Neural crest cell (in vitro differentiated cells): ENCODE results near the gene SLC2A6. TPM values are rescaled to one million over a fixed set of nuclear protein-coding genes. Genes with fewer than 3 reads are reported as not detected.
A peak's percentile ranks its signal among the peaks of the same experiment; 100 is the strongest.

Experiments used
- DNase-seq: peaks from one replicate; pipeline ENCODE4 v3.0.0; 2021; ENCODE audit warnings: low read depth, mixed read lengths, low spot score
- H3K27ac Mint-ChIP-seq: one replicate; pipeline ENCODE4 v1.8.0; 2021; ENCODE audit warnings: mild to moderate bottlenecking, mixed read lengths; ENCODE audit not compliant: unreplicated experiment
- H3K27me3 Mint-ChIP-seq: 2 replicates; pipeline ENCODE4 v1.8.0; 2021; ENCODE audit warnings: low read depth, mild to moderate bottlenecking, mixed read lengths
- H3K36me3 Mint-ChIP-seq: 2 replicates; pipeline ENCODE4 v1.8.0; 2021; ENCODE audit warnings: low read depth, mild to moderate bottlenecking, mixed read lengths
- H3K4me1 Mint-ChIP-seq: 2 replicates; pipeline ENCODE4 v1.8.0; 2021; ENCODE audit warnings: mixed read lengths
- H3K4me3 Mint-ChIP-seq: one replicate; pipeline ENCODE4 v1.8.0; 2021; ENCODE audit warnings: mild to moderate bottlenecking, mixed read lengths
- H3K9me3 Mint-ChIP-seq: 2 replicates; pipeline ENCODE4 v1.8.0; 2021; ENCODE audit warnings: mixed read lengths
- CTCF ChIP-seq: fragments of 200-600 bp; sonication (generic); conservative IDR thresholded peaks from 2 replicates; pipeline ENCODE4 v1.5.0; 2021; ENCODE audit warnings: antibody characterized with exemption, mild to moderate bottlenecking
- total RNA-seq: library from RNA; stranded (reverse); gene quantifications from 2 replicates; pipeline ENCODE4 v1.2.1, GENCODE V29; 2021

SLC2A6 gene
- total RNA-seq, 1 donor from 2014 or later = 29.0 TPM

DNA sequence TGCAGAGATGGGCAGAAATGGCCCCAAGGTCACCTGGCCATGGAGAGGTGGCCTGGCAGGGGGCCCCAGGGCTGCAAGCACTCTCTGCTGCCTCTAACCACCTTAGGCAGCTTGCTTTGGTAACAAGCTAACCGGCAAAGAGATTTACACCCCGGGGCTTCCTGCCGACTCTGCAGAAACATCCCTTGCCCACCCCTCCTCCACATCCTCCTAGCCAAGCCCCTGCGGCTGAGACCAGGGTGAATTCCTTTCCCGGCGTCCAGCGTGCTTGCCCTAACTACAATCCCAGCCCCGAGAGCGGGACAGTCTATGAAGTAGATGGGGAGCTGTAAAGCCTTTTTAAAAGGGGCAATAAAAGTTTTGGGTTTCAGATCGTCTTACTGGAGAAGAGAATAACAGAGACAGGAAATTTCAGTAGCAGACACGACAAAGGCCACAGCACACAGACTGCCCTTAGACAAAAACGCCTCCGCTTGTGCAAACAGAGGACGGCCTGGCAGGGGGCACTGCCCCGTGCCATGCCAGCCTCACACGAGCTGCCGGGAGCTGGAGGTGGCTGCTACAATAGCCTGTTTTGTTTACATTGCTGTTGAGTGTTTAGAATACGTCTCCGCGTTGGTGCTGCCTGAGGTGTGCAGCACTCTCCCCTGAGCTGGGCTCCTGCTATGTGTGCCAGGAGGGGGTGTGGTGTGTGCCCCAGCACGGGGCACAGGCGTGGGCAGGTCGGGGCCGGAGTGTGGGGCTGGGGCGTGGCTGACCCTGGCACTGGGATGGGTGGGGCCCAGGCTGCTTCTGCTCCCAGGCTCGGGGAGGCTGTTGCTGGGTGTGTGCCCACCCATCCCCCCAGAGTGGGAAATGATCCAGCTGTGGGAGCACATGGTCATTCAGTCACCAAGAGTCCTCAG is 30.5 kb upstream of the SLC2A6 start:
- H3K4me3 Mint-ChIP-seq = peak overlapping the region; percentile 72
- H3K9me3 Mint-ChIP-seq = no peaks in the 10 kb centered on the region
- H3K27ac Mint-ChIP-seq = no peak overlapping the region
- TF ChIP-seq CTCF = no peak
- H3K4me1 Mint-ChIP-seq = peaks cover 10% of the 10 kb centered on the region
- peaks cover 3% of the 10 kb centered on the region for H3K27me3 Mint-ChIP-seq
- no peak for DNase-seq
- H3K36me3 Mint-ChIP-seq = no peaks in the 10 kb centered on the region

GRCh38 chr9:133508046-133508445 is 29.1 kb upstream of the SLC2A6 start:
- Mint-ChIP-seq H3K27ac (no peak overlapping the region), H3K9me3 (no peaks in the 10 kb centered on the region)
- no peak for DNase-seq

DNA sequence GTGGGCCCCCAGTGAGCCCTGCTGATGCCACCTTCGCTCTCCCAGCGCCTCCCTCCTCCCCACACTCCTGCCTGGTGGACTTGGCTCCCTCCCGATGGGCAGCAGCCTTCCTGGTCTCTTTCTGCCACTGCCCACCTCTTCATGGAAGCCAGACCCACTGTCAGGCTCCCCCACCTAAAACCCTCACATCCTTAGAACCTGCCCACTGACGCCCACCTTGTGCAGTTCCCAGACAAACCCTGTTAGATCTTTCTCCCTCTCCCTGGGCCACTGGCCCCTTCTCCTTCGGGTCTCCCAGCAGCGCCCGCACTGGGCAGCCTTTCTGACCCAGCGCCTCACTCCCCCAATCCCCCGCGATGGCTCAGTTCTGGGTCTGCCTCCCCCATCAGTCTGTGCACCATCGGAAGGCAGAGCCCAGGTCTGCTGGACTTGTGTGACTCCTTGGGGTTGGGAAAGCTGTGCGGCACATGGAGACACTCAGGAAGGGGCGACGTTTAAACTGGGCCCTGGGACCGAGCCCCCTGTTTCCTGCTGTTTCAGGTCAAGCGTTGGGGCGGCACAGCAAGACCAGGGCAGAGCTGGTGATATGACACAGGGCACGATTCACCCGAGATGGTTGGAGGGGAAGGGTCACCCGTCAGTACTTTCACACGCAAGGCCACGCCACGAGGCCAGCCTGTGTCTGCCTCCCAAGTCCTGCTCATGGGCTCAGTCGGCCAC is 28.5 kb upstream of the SLC2A6 start:
- H3K4me1 Mint-ChIP-seq = peaks cover 10% of the 10 kb centered on the region
- peaks cover 3% of the 10 kb centered on the region for H3K9me3 Mint-ChIP-seq
- no peak for DNase-seq
- no peak for TF ChIP-seq CTCF
- H3K4me3 Mint-ChIP-seq = no peak overlapping the region
- peaks cover 5% of the 10 kb centered on the region for H3K27me3 Mint-ChIP-seq
- no peak overlapping the region for H3K27ac Mint-ChIP-seq
- H3K36me3 Mint-ChIP-seq = no peaks in the 10 kb centered on the region

More at GRCh38 chr9:133508046-133508445, 29.1 kb upstream of the SLC2A6 start:
- Mint-ChIP-seq H3K36me3 (no peaks in the 10 kb centered on the region), H3K4me3 (no peak overlapping the region), H3K4me1 (peaks cover 10% of the 10 kb centered on the region), H3K27me3 (peaks cover 5% of the 10 kb centered on the region)
- no peak for TF ChIP-seq CTCF

- TF ChIP-seq CTCF = no peak
- Mint-ChIP-seq H3K36me3 (no peaks in the 10 kb centered on the region), H3K4me3 (no peak overlapping the region), H3K9me3 (peaks cover 8% of the 10 kb centered on the region), H3K27me3 (peaks cover 5% of the 10 kb centered on the region), H3K27ac (no peak overlapping the region), H3K4me1 (peaks cover 10% of the 10 kb centered on the region)
- DNase-seq = no peak
Observed at GRCh38 chr9:133506653-133507038, 27.7 kb upstream of the SLC2A6 start.

- Mint-ChIP-seq H3K4me3 (no peak overlapping the region), H3K36me3 (no peaks in the 10 kb centered on the region), H3K4me1 (peaks cover 10% of the 10 kb centered on the region), H3K27ac (peak overlapping the region; percentile 50), H3K9me3 (peaks cover 13% of the 10 kb centered on the region), H3K27me3 (peaks cover 7% of the 10 kb centered on the region)
- TF ChIP-seq CTCF = no peak
- DNase-seq = no peak
Observed at GRCh38 chr9:133505901-133506652, 27.2 kb upstream of the SLC2A6 start.
